Measurements from ENCODE around the gene FANCE. TPM values are rescaled to one million over a fixed set of nuclear protein-coding genes. Genes with fewer than 3 reads are reported as not detected.

Gene FANCE
- polyA plus RNA-seq, 2 of the 4 experiments (the other 2 are of a cell fraction), result 3.1 to 3.5 TPM

DNA sequence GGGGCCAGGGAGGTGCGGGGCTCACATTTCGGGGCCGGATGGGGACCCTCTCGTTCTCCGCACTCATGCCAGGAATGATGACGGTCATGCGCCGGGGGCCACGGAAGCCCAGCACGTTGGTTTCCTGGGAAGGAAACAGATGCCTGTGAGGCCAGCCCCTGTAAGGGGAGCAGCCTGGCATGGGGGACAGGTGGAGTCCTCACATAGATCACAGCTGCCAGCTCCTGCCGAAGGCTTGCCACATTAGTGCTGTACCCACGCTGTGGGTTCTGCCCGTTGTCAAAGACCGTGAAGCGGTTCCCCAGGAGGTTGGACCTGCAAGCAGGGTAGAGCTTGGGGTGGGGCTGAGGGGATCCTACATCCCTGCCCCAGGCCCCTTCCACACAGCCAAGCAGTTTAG lies 51.4 kb downstream of the FANCE start:
- WGBS (ENCODE audit: missing lambda C conversion rate), result 87% methylated on average over 8 of the region's 15 CpGs
- no peak overlapping the region for H3K4me2 ChIP-seq
- no peak for TF ChIP-seq EHF (CRISPR knock-in tag; IDR thresholded peaks at IDR 0.05)
- TF ChIP-seq RFX5 (IDR thresholded peaks at IDR 0.05), result no peak
- no peak for TF ChIP-seq HEYL (CRISPR knock-in tag; IDR thresholded peaks at IDR 0.05)
- TF ChIP-seq MAZ (IDR thresholded peaks at IDR 0.05; ENCODE audit: borderline replicate concordance, low read depth, low read length), result no peak
- no peak for TF ChIP-seq HOXA7 (CRISPR knock-in tag; IDR thresholded peaks at IDR 0.05)
- no peak for TF ChIP-seq EP300 (IDR thresholded peaks at IDR 0.05)
- TF ChIP-seq POLR2A (IDR thresholded peaks at IDR 0.05; ENCODE audit: low read length), result no peak
- no peak for TF ChIP-seq HDAC2 (IDR thresholded peaks at IDR 0.05)
- TF ChIP-seq JUNB (IDR thresholded peaks at IDR 0.05), result no peak
- no peak for TF ChIP-seq BHLHE40 (IDR thresholded peaks at IDR 0.05; ENCODE audit: low read depth, low read length)
- TF ChIP-seq ZC3H11A (IDR thresholded peaks at IDR 0.05), result no peak
- no peak for TF ChIP-seq CHD4 (IDR thresholded peaks at IDR 0.05; ENCODE audit: borderline replicate concordance)
- no peak for TF ChIP-seq CEBPB (IDR thresholded peaks at IDR 0.05)
- no peak for TF ChIP-seq ZFP36 (IDR thresholded peaks at IDR 0.05; ENCODE audit: borderline replicate concordance, partially characterized antibody)
- CTCF ChIA-PET, result interaction anchor here (1.1 kb wide), 1 partner anchor 19 kb away, joined by 7 read pairs; no protein-coding TSS in a partner anchor
- no peak overlapping the region for H3K4me3 ChIP-seq
- no peak overlapping the region for H3K27ac ChIP-seq
- ATAC-seq (no peak), FAIRE-seq (no peak), DNase-seq (ENCODE audit: low read depth in 1 of 2, low spot score in 1 of 2) (no peak)
- no peaks in the 10 kb centered on the region for H3K9me3 ChIP-seq
- POLR2A ChIA-PET, result no interaction called here
- no peaks in the 10 kb centered on the region for H3K4me1 ChIP-seq

DNA sequence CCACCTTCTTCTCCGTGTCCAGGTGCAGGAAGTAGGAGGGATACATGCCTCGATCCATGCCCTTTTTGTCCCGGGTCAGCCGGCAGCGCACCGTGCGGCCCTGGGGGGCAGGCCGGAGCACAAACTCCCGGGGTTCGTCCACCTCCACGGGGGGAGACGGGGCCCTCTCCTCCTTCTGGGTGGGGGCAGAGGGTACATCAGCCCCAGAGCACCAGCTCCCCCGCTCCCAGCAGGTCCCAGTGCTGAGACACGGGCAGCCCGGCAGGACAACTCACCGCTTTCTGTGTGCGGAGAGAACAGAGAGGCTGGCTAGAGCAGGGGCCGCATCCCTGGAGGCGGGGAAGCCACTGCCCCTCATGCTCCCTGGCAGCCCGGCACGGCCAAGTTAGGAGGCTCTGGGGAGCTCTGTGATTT lies 53.9 kb downstream of the FANCE start:
- TF ChIP-seq KDM1A (IDR thresholded peaks at IDR 0.05; ENCODE audit: low read depth) (no peak), RCOR1 (IDR thresholded peaks at IDR 0.05; ENCODE audit: low read depth, low read length) (no peak), FOSL2 (IDR thresholded peaks at IDR 0.05) (no peak), FOSL2 (CRISPR knock-in tag; IDR thresholded peaks at IDR 0.05) (no peak), ZFP36 (IDR thresholded peaks at IDR 0.05; ENCODE audit: borderline replicate concordance, partially characterized antibody) (no peak), ZNF302 (CRISPR knock-in tag; IDR thresholded peaks at IDR 0.05) (no peak), CHD4 (IDR thresholded peaks at IDR 0.05; ENCODE audit: borderline replicate concordance) (no peak), EHF (CRISPR knock-in tag; IDR thresholded peaks at IDR 0.05) (no peak), HDAC2 (IDR thresholded peaks at IDR 0.05) (no peak), PBX3 (IDR thresholded peaks at IDR 0.05) (no peak)
- TF ChIP-seq, protein P1, sequence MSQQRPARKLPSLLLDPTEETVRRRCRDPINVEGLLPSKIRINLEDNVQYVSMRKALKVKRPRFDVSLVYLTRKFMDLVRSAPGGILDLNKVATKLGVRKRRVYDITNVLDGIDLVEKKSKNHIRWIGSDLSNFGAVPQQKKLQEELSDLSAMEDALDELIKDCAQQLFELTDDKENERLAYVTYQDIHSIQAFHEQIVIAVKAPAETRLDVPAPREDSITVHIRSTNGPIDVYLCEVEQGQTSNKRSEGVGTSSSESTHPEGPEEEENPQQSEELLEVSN (IDR thresholded peaks at IDR 0.05; ENCODE audit: borderline replicate concordance, low read depth), result no peak
- TF ChIP-seq, protein P2, sequence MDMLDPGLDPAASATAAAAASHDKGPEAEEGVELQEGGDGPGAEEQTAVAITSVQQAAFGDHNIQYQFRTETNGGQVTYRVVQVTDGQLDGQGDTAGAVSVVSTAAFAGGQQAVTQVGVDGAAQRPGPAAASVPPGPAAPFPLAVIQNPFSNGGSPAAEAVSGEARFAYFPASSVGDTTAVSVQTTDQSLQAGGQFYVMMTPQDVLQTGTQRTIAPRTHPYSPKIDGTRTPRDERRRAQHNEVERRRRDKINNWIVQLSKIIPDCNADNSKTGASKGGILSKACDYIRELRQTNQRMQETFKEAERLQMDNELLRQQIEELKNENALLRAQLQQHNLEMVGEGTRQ (IDR thresholded peaks at IDR 0.05), result no peak
- no peak overlapping the region for H3K27ac ChIP-seq
- WGBS (ENCODE audit: missing lambda C conversion rate), result 83% methylated on average over 12 of the region's 21 CpGs
- ATAC-seq (no peak), DNase-seq (ENCODE audit: low read depth in 1 of 2, low spot score in 1 of 2) (no peak), FAIRE-seq (no peak)
- no peak overlapping the region for H3K4me3 ChIP-seq
- H3K4me2 ChIP-seq, result no peak overlapping the region
- ChIA-PET CTCF (no interaction called here), POLR2A (no interaction called here)
- H3K4me1 ChIP-seq, result no peaks in the 10 kb centered on the region
- no peaks in the 10 kb centered on the region for H3K9me3 ChIP-seq

GRCh38 chr6:35506536-35506935 lies 54.4 kb downstream of the FANCE start:
- CTCF ChIA-PET, result no interaction called here
- FAIRE-seq, result no peak
- WGBS (ENCODE audit: missing lambda C conversion rate), result 79% methylated on average over 3 of the region's 3 CpGs
- no peak overlapping the region for H3K4me3 ChIP-seq
- H3K4me2 ChIP-seq, result no peak overlapping the region
- ATAC-seq, result no peak
- POLR2A ChIA-PET, result no interaction called here
- DNase-seq (ENCODE audit: low read depth in 1 of 2, low spot score in 1 of 2), result no peak
- H3K4me1 ChIP-seq, result no peaks in the 10 kb centered on the region
- no peak overlapping the region for H3K27ac ChIP-seq
- H3K9me3 ChIP-seq, result no peaks in the 10 kb centered on the region
- no peak for TF ChIP-seq RCOR1 (IDR thresholded peaks at IDR 0.05; ENCODE audit: low read depth, low read length)
- TF ChIP-seq CBX2 (IDR thresholded peaks at IDR 0.05; ENCODE audit: borderline replicate concordance, low read depth), result no peak
- TF ChIP-seq CEBPB (IDR thresholded peaks at IDR 0.05), result no peak
- TF ChIP-seq, protein P3, sequence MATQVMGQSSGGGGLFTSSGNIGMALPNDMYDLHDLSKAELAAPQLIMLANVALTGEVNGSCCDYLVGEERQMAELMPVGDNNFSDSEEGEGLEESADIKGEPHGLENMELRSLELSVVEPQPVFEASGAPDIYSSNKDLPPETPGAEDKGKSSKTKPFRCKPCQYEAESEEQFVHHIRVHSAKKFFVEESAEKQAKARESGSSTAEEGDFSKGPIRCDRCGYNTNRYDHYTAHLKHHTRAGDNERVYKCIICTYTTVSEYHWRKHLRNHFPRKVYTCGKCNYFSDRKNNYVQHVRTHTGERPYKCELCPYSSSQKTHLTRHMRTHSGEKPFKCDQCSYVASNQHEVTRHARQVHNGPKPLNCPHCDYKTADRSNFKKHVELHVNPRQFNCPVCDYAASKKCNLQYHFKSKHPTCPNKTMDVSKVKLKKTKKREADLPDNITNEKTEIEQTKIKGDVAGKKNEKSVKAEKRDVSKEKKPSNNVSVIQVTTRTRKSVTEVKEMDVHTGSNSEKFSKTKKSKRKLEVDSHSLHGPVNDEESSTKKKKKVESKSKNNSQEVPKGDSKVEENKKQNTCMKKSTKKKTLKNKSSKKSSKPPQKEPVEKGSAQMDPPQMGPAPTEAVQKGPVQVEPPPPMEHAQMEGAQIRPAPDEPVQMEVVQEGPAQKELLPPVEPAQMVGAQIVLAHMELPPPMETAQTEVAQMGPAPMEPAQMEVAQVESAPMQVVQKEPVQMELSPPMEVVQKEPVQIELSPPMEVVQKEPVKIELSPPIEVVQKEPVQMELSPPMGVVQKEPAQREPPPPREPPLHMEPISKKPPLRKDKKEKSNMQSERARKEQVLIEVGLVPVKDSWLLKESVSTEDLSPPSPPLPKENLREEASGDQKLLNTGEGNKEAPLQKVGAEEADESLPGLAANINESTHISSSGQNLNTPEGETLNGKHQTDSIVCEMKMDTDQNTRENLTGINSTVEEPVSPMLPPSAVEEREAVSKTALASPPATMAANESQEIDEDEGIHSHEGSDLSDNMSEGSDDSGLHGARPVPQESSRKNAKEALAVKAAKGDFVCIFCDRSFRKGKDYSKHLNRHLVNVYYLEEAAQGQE (IDR thresholded peaks at IDR 0.05), result no peak
- no peak for TF ChIP-seq ATOH8 (CRISPR knock-in tag; IDR thresholded peaks at IDR 0.05; ENCODE audit: low read depth)
- no peak for TF ChIP-seq JUN (IDR thresholded peaks at IDR 0.05)
- TF ChIP-seq EHF (CRISPR knock-in tag; IDR thresholded peaks at IDR 0.05), result no peak
- TF ChIP-seq, protein P1 (IDR thresholded peaks at IDR 0.05; ENCODE audit: borderline replicate concordance, low read depth), result no peak
- TF ChIP-seq SREBF2 (IDR thresholded peaks at IDR 0.05), result no peak

All from A549 (cell line).